HG03442 (cell line): Measurements from ENCODE around the gene UCP2.

Source experiments
- ATAC-seq: cut with Tn5 transposase; IDR thresholded peaks from one replicate; pipeline ENCODE4 v1.9.1; 2021; ENCODE audit warnings: mild to moderate bottlenecking, moderate library complexity; ENCODE audit not compliant: unreplicated experiment

UCP2 gene

DNA sequence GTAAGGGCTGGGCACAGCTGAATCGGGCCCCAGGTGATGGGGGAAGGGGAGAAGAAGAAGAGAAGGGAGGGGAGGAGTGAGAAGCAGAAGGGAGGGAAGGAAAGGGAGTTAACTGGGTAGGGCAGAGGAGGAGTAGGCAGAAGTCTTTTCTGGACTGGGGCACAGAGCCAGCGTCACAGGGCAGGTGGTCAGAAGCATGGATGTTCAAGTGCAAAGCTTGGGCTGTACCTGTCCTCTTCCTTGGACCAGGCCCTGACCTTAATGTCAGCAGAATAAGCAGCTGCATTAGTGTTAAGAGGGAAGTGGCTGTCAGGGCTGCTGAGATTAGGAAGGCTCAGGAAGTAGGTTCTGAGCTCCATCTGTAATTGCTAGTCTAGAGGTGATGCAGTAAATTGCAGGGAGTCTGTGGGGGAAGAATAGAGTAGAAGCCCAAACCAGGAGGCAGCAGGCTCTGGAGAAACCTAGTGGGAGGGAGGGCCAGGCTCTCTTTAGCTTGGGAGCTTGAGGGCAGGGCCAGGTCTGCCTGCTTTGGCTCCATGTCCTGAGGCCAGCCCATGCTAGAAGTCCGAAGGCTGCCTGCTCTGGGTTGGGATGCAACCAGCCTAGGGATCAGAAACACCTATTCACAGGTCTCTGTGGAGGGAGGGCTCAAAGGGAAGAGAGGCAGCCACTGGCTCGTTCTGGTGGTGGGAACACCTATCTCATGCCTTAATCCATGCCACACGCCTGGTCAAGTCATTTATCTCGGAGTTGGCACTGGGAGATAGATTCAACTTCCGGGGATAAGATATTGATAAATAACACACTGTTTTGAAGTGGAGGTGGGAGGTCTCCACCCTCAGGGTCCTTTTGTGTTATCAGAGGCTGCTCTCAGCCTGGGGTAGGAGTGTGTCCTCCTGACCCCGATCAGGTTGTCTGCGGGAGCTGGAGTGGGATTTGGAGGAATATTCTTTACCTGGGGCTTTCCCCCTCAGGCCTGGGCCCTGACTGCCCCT lies 28.0 kb upstream of the UCP2 start:
- no peak for ATAC-seq

DNA sequence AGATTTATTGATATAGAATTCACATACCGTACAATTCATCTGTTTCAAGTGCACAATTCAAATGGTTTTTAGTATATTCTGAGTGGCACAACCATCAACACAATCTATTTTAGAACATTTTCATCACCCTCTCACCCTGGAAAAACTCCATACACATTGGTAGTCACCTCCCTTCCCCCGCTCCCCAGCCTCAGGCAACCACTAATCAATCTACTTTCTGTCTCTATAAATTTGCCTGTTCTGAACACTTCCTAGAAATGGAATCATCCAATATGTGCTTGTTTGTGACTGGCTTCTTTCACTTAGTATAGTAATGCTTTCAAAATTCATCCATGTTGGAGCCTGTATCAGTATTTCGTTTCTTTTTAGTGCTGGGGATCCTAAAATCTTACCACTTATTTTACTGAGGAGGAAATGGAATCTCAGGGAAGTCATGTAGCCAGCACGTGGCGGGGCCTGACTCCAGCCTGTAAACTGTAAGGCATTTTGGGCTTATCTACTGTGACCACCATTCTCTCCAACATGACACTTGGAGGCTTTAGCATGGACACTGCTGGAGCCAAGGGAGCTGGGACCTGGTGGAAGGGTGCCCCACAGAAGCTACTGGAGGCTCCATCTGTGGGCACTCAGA lies 27.1 kb upstream of the UCP2 start:
- no peak for ATAC-seq

DNA sequence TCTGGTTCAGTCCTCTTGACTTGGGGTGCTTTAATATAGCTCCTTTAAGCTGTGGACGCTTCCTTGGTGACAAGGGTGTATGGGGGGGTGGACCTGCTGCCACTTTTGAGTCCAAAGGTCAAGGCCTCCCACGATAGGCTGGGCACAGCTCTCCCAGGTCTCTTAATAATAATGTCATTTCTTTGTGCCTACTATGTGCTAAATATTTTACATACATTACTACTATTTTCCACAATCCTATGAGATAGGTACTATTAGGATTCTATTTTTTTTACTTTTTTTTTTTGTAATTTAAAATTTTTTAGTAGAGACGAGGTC lies 26.5 kb upstream of the UCP2 start:
- no peak for ATAC-seq

DNA sequence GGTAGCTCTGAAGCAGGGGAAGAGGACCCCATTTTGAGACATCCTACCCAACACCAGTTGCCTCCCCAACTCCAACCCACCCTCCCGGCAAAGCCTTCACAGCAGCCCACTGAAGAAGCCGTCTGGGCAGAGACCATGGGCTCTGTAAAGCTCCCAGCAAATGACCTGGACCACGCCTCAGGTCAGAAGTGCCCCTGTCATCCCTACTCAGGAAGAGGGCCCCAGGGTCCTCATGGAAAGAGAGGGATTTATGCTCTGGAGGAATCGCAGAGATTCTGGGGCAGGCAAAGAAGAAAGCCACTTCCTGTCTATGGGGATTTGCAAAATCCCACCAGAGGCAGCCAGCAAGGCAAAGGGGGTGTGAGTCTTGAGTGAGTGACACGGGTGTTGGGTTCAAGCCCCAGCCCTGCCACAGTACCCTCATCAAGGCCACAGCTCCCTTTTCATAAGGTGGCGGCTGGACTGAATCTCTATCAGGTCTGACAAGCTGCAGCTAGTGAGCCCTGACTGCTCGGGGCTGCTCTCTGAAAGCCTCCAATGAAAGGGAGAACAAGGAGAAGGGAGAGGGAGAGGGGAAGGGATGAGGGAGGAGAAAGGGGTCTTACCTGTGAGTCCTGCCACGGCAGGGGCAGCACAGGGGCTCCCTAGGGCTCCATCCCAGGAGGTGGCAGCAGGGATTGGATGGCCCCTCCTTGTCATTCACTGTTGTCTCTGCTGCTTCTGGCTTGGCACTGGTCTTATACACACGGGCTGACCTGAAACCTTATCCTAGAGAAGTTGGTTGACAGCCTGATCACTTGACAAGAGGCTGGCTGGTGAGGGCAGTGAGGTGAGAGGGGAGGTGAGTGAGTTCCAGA lies 26.0 kb upstream of the UCP2 start, which contains the start of gene UCP3:
TSS of gene UCP3 (minus strand) at position 713 of the 857 bp plus-strand sequence. CDS start 2,043 bp downstream, outside the sequence.
- no peak for ATAC-seq

DNA sequence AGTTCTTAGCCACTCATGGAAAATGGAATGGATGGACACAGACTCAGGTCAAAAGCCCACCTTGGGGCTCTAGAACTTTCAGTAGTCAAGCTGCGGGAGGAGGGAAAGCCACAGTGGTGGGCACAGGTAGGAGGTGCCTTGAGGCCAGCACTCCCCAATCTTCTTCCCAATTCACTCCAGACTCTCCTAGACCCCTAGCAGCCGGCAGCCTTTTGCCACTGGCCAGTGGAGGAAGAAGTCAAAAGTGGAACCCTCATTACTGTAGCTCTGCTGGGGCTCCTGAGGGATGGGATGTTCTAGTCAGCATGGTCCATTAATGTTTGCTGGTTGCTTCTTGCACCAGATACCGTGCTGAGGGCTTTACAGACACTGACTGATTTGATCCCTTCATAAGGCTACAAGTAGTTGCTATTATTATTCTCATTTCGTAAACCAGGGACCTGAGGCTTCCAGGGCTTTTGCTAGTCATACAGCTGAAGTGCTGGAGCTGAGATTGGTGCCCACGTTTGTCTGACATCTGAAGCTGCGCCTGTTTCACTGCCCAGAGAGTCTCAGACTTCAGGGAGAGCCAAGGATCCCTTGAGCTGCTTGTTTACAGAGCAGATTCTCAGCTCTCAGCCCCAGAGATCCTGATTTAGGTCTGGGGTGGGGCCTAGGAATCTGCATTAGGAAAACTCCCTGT lies 25.2 kb upstream of the UCP2 start:
- no peak for ATAC-seq

DNA sequence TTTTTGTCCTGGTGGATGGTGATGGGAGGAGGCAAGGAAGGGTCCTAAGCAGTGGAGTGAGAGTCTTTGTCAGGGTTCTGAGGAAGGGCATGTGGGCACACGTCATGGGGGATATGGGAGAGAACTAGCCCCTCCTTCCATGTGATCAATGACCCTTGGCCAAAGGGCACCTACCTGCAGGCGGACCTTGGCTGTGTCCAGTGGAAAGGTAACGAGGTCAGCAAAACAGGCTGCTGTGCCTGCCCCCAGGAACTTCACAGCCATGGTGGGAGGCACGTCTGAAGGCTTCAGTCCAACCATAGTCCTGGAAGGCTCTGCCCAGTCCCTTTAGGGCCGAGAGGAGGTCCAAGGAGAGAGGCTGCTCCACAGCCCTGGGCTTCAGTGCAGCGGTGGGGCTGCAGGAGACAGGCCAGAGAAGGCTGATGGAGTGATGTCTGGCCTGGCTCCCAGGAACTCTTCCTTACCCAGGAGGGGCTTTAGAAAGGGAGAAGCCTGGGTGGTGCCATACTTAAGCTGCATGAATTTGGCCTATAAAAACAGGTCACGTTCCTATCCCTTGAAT lies 24.2 kb upstream of the UCP2 start:
- ATAC-seq = no peak

DNA sequence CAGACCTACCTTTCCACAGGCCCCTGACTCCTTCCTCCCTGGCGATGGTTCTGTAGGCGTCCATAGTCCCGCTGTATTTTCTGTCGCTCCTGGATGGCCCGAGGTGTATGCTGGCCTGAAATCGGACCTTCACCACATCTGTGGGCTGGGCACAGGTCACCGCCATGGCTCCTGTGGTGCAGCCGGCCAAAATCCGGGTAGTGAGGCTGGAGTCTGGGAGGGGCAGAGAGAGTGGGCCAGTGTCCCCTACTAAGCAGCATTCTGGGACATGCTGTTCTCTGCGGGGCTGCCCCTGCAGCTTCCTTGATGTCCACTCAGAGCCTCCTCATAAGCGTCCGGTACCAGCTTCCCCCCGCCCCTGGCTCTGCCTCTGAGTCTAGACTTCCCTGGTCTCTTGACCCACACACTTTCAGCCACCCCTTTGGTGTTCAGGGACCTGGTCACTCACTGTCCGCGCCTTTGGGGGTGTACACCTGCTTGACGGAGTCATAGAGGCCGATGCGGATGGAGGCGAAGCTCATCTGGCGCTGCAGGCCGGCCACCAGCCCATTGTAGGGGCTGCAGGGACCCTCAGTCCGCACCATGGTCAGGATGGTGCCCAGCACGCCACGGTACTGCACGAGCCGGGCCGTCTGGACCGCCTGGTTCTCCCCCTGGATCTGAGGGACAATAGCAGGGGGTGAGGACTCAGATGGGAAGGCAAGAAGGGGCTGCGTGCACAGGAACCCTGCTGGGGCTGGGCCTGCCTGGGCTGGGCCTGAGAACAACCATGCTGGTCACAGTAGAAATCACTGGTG lies 23.3 kb upstream of the UCP2 start:
- ATAC-seq = no peak

DNA sequence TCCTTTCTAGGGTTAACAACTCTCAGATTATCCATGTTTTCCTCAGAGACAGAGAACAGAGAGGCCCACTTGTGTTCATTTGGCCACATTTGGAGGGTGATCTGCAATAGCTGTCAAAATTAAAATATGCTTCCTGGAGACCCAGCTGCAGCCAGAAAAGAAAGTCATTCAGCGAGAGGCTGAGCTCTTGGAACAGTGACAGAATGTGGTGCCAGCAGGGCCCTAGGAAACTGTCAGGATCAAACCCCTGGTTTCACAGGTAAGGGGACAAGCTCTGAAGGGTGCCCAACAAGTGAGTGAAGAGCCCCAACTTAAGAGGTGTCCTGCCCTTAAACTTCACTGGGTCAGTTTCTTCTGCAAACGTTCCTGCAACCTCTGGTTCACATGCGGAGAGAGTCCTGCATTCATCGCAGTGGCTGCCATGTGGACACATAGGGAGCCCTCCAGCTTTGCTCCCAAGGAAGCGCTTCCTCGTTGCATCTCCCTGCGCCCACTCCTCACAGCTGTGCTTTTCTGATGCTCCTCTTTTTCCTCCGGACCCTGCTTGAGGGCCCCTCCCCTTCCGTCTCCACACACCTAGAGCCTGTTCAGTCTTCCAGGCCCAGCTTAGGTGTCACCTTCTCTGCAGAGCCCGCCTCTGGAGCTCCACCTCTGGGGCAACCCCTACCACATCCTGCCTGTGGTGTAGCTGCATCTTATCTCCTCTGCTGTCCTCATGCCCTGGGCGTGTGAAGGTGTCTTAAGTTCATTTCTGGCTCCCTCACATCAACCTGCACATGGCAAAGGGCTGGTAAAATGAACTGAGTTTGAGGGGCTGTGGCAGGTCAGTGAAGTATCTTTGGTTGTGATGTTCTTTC lies 22.3 kb upstream of the UCP2 start:
- no peak for ATAC-seq

DNA sequence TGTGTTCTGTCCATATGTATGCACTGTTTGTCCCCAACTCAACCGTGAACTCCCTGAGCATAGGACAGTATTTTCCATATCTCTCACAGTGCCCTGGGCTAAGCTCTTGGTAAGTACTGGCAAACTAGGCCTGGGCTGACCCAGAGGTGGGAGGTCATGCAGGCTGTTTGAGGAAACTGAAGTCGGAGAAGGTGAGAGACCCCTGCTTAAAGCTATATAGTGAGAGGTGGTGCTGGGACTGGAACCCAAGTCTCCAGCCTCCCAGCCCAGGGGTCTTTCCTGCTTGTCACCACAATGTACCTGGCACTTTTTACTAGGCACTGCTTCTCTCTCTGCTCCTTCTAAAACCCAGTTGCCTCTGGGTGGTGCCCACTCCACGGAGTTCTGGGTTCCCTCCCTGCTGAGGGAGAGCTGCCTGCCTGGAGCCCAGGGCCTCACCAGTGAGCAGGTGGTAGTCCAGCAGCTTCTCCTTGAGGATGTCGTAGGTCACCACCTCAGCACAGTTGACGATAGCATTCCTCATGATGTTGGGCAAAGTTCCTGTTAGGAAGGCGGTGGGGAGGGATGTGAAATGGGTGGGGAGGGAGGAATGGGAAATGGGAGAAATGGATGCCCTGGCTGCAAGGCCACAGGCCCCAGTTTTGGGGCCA lies 21.5 kb upstream of the UCP2 start:
- ATAC-seq = no peak

DNA sequence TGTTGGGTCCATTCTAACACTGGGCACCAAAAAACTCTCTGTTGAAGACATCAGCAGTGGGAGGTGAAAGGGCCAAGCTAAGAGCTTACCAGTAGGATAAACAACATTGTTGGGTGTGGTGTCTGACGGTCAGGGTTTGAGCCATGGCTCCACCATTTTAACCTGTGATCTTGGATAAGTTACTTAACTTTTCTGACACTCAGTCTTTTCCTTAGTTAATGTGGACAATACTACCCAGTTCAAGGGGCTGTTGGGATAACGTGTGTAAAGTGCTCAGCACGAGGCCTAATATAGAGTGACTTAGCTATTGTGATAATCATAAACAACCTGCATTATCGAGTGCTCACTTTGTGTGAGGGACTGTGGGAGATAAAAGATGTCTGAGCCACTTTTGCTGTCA lies 20.2 kb upstream of the UCP2 start:
- no peak for ATAC-seq

DNA sequence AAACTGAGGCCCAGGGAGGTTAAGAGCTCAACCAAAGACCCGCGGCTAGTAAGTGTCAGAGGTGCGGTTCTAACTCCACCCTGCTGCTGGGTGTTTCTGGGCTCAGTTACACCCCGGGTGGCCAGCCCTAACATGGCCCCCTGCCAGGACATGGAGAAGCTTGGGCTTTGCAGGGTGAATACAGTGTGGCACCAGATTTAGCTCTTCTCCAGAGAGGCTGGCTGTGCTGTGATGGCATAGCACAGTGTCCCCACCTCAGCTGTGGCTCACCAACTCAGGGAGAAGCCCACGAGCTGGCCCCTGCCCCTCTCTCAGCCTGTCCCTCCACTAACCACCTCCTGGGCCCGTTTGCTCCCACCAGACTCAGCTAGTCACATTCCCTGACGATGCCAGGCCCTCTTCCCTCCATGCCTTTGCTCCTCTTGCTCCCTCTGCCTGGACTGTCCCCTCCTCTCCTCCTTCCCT lies 19.2 kb upstream of the UCP2 start:
- ATAC-seq = no peak

DNA sequence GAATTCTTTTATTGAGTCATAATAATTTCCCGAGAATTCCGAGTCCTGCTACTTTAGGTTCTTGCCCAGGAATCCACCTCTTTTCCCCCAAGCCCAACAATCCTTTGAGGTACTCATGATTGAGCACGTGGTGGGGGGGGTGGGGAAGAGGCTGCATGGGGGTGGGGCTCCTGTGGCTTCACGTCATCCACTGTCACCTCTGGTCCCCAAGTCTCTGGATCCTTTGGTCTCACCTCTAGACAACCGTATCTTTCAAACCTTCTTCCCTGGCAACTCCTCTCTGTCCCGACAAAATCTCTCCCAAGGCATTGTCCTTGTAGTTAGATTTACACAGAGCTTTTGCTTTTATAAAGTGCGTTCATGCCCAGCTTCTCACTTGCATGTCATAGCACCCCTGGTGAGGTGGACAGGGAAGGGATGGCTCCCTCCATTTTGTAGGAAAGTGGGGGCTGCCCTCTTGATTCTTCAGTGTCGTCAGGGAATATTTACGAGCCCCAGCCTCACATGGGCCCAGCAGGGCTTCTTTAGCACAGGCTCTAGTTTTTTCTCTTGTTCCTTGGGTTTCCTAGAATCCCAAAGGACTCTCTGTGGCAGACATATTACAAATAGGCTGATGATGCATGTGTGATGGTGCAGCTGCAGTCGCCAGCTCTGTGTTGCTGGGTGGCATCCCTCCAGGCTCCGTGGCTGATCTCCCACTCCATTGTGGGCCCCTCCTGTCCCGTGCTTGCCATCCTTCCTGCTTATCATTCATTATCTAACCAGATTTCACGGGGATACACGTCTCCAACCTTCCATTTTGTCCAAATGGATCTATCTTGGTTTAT lies 17.9 kb upstream of the UCP2 start:
- no peak for ATAC-seq

DNA sequence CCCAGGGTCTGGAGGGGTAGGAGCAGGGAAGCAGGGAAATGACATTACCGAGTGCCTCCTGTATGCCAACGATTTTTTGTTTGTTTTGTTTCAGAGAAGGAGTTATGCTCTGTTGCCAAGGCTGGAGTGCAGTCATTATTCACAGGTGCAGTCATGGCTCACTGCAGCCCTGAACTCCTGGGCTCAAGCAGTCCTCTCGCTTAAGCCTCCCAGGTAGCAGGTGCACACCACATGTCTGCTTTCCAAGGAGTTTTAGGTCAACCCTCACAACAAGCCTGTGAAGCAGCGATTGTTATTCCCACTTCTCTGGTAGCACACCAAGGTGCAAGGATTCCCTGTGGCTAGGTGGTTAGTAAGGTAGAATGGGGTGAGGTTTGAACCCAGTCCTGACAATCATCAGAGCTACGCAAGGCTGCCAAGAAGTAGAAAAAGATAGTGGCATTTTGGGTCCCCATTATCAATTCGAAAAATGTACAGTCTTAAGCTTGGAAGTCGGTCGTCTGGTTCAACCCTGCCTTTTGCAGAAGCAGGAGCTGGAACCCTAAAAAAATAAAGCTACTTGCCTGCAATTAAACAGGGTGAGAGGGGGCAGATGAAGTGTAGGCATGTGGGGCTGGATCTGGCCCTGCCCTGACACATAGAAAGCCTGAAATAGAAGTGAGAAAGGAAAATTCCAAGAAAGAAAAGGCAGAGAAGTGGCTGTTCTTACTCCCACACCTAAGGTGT lies 17.1 kb upstream of the UCP2 start:
- no peak for ATAC-seq

DNA sequence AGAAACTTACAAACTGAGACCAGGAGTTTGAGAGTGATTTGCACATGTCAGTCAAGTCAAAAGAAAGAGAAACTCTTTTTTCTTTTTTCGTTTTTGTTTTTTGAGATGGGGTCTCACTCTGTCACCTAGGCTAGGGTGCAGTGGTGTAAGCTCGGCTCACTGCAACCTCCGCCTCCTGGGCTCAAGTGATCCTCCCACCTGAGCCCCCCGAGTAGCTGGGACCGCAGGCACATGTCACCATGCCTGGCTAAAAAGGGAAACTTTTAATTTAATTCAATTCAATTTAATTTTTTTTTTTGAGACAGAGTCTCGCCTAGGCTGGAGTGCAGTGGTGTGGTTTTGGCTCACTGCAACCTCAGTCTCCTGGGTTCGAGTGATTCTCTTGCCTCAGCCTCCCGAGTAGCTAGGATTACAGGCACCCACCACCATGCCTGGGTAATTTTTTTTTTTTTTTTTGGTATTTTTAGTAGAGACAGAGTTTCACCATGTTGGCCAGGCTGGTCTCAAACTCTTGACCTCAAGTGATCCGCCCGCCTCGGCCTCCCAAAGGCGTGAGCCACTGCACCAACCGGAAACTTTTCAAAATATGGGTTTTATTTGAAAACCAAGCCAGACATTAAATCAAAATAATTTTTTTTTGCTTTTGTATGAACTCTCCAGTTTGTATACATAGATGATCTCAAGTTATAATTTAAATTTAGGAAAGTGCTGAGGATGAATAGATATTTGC lies 16.4 kb upstream of the UCP2 start:
- no peak for ATAC-seq

DNA sequence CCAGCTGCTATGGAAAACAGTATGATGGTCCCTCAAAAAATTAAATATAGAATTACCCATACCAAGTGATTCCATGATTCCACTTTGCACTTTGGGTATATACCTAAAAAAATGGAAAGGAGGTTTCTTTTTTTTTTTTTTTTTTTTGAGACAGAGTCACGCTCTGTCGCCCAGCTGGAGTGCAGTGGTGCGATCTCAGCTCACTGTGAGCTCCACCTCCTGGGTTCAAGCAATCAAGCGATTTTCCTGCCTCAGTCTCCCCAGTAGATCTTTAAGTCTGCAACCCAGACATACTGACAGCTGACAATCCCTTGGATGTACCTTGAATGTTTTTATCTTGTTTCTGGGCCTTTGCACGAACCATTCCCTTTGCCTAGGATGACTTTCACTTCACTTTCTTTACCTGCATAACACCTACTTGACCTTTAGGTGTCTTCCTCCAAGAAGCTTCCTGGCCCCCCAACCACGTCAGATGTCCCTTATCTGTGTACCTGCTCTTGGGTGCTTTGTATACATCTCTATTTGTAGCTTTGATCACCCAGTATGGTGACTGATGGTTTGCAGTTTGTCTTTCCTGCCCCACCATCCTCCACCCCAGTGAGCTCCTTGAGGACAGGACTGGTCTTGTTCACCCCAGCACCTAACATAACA lies 14.6 kb upstream of the UCP2 start:
- no peak for ATAC-seq
